GM19395 (cell line): Measurements from ENCODE around the gene VEGFB.
"Not testable (repeated sequence)": the region's sequence is repeated elsewhere in the genome, so short reads cannot be mapped to it uniquely, and the experiment has no call there.

Experiments
- ATAC-seq: cut with Tn5 transposase; IDR thresholded peaks from one replicate; pipeline ENCODE4 v1.9.1; 2021; ENCODE audit warnings: mild to moderate bottlenecking, moderate library complexity; ENCODE audit not compliant: unreplicated experiment

VEGFB gene

GRCh38 chr11:64245797-64246620 lies 11.6 kb downstream of the VEGFB start:
- ATAC-seq, result no peak

GRCh38 chr11:64246621-64246870 lies 12.2 kb downstream of the VEGFB start:
- ATAC-seq, result not testable (repeated sequence)

GRCh38 chr11:64246871-64247728 lies 12.7 kb downstream of the VEGFB start, which contains the start of gene PPP1R14B:
PPP1R14B (minus strand) TSS chr11:64246943; CDS start chr11:64246673, 270 bp downstream.
- ATAC-seq, result peak; percentile 46

GRCh38 chr11:64247729-64248531 lies 13.5 kb downstream of the VEGFB start:
- ATAC-seq, result no peak

- ATAC-seq, result no peak
These were observed 14.2 kb downstream of the VEGFB start for GRCh38 chr11:64248578-64248977.

- ATAC-seq, result no peak
These were observed 14.7 kb downstream of the VEGFB start for GRCh38 chr11:64249038-64249437.

- ATAC-seq, result no peak
These were observed 15.4 kb downstream of the VEGFB start for GRCh38 chr11:64249563-64250414.

- ATAC-seq, result no peak
These were observed 16.1 kb downstream of the VEGFB start for GRCh38 chr11:64250415-64251015.

- no peak for ATAC-seq
These were observed 16.8 kb downstream of the VEGFB start, which contains the start of gene PLCB3 for GRCh38 chr11:64251016-64251752. PLCB3 (plus strand) TSS chr11:64251530; CDS start chr11:64251650, 120 bp downstream.

- ATAC-seq, result no peak
These were observed 17.3 kb downstream of the VEGFB start for GRCh38 chr11:64251753-64252002.

GRCh38 chr11:64252003-64252872 lies 17.9 kb downstream of the VEGFB start:
- ATAC-seq, result no peak

- no peak for ATAC-seq
These were observed 18.7 kb downstream of the VEGFB start for GRCh38 chr11:64253043-64253442.

- ATAC-seq, result no peak
These were observed 19.1 kb downstream of the VEGFB start for GRCh38 chr11:64253481-64253880.

- ATAC-seq, result no peak
These were observed 19.9 kb downstream of the VEGFB start for GRCh38 chr11:64254326-64254725.

GRCh38 chr11:64255135-64256128 lies 21.0 kb downstream of the VEGFB start:
- ATAC-seq, result no peak

- ATAC-seq, result no peak
These were observed 21.9 kb downstream of the VEGFB start for GRCh38 chr11:64256300-64256699.

- no peak for ATAC-seq
These were observed 24.0 kb downstream of the VEGFB start for GRCh38 chr11:64258356-64258755.
